Measurements from ENCODE around the gene BTC.
"Not testable (repeated sequence)": the region's sequence is repeated elsewhere in the genome, so short reads cannot be mapped to it uniquely, and the experiment has no call there.

Gene BTC

DNA sequence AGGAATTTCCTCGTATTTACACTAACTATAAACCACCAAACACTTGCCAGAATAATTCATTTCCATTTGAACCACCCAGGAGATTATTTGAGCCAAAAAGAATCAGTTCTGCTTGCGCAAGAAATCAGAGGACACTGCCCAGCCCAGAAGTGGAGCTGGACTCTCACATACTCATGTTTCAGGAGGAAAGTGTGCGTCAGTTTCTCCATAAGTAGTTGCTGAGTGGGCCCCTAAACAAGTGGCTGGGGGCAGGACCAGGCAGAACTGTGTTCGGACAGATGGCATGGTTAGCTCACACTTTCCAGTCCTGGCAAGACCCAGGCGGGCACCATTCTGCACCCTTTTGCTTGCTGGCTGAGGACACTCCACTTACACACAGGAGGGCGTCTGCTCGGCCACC is 38.8 kb downstream of the BTC start:
- DNase-seq: no peak

DNA sequence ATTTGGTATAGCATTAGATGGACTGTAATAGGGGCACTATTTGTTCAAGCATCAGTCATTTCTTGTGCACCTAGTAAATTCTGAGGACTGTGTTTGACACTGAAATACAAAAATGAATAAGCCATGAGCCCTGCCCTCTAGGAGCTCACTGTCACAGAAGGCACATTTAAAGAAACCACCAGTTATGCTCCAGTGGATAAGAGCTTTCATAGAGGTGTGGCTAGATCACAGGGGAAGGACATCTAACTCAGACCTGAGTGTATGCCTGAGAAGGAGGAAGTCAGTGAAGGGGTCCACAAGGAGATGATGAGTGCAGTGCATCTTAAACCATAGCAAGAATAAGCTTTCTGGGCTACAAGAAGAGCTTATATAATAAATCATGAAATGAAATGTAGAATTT is 40.1 kb downstream of the BTC start:
- no peak for DNase-seq

DNA sequence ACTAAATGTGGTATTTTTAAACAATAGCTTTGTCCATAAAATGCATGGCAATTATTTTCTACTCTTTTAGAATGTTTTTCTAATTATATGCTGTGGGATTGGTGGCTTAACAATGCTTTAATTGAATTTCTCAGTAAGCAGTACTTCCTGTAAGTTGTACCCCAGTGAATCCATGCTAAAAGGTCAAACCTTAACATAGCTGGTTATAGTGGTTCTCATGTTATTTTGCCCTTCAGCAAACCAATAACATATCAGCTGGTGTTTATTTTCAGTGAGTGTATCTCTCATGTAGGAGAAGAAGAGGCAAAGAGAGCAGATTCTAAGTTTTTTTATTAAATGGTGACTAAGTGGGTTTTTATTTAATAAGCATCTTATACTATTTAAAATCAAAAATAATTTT is 41.5 kb downstream of the BTC start:
- no peak for DNase-seq

DNA sequence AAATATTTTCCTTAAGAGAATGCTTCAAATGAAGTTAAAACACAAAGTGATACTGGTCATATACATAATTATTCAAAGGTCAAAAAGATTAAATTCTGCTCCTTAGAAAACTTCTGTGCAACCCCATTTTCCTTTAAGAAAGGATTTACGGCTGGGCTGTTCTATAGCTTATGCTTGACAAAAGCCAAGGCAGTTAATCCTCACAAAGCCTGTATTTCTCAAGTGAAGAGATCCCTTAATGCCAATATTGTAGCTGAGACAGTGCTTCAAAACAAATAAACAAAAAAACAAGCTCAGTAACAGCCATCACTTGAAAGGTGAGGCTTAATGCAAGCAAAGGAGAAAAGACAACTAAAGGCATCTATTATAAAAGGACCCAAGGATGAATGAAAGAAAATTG is 42.5 kb downstream of the BTC start:
- no peak for DNase-seq

DNA sequence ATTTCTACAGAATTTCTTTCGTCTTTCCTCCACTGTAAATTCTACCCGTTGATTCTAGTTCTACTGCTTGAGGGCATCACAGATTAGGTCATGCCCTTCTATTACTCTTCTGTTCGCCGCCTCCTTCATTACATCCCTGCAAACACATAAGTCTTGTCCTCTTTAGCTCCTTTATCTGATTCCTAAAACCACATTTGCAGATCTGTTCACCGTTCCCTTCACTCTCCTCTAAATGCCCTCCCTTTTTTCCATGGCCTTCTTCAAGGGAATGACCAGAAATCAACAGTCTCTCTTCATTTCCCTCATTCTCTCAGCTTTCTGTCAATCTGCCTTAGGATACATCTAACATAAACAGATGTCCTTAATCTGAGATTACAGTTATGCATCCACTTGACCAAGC is 43.1 kb downstream of the BTC start:
- DNase-seq: no peak

DNA sequence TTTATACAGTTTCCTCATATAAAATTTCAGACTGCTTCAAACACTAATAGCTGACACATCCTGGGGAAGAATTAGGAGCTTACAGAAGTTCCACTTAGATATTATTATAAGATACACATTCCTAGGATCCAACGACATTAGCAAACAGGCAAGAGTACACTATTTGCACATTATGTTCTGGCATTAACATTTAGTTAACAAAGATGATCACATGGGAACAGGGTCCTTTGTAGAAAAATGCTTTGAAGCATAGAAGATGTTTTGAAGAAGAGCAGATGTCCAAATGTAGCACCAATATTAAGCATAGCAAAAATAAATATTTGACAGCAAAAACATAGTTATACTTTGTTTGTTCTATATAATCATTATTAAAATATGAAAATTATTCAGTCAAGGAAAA is 52.1 kb downstream of the BTC start:
- no peak for DNase-seq

DNA sequence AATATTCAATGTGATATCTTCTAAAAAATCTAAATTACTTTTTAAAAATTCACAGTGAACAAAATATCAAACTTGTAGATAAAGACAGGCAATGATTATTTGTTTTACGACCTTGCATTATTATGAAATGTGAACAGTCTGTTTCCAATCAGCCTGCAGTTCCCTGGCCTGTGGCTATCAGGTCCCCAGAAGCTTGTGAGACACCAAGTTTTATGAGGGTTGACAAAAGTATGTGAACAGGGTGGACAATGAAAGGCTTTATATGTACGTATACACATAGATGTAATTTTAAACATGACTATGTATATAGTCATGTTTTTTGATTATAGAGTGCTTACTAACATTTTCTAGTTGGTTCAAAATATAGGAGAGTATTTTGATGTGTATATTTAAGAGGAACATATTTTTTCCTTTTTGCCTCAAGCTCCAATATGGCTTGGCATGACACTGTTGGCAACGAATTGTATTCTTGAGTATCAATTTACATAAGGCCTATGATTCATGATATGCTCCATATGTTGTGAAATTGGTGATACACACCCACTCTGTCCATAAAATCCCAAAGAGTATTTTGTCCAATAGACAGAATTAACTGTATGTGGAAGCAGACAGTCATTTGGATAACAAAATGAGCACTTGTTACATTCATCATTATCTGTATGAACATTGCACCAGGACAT is 55.7 kb downstream of the BTC start:
- DNase-seq: no peak

DNA sequence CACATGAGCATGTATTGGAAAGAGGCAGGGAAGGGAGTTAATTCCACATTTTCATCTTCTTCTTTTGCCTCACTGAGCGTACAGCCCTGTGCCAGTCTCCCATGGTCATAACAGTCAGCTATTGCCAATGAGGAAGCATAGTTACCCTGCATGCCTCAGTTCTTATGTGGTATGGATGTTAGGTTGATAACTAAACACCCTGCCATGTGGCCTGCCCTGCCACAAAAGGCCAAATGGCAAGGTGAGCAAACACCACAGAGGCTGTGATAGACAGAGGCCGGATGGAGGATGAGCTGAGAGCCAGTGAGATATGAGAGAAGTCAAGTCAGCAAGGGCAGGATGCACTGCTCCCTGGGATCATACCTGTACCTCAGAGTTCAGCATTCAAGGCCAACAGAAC is 59.3 kb downstream of the BTC start:
- no peak for DNase-seq

DNA sequence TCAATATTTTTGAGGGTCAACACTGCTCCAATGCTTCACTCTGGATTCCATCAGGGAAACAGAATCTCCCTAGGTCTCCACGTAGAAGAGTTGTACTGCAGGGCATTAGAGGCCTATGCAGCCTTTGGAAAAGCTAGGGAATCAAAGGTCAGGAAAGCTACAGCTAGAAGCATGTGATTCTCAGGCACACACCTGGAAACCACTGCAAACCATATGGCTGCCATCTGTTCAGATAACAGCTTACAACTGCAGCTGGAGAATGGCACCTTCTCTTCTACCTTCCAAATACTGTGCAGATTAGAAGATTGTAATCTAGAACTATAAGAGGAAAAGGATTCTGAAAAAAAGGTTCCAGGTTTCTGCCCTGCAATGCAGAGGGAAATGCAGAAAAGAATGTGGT is 60.6 kb downstream of the BTC start:
- DNase-seq: no peak

DNA sequence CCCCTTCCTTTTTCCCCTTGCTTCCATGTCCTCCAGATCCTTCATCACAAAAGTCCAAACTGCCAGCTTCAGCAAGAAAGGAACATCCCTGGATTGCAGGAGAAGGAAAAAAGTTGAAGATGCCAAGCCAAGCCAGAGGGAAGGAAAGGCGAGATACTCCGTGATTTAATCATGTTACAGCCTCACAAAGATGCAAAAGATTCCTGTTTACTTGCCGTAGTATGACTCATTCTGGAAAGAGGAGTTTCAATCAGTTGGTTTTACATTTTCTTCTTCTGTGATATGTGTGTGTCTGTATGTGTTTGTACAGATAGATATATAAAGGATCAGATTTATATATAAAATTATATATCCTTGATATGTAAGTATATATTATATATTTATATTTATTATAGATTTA is 69.3 kb downstream of the BTC start:
- DNase-seq: no peak

DNA sequence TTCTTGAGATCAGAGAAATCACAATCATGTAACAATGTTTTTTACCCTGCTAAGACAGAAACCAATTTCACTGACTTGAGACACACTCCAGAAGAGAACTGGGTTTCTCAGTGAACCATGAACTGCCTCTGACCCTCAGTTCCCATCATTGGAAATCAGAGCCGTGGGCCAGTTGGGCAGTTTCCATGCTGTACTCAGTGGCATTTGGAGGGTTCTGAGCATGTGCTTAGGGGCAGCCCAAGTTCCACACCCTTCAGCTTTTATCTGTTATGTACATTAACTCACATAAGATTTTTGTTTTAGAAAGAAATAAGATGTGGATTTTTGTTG is 77.9 kb downstream of the BTC start:
- no peak for DNase-seq

DNA sequence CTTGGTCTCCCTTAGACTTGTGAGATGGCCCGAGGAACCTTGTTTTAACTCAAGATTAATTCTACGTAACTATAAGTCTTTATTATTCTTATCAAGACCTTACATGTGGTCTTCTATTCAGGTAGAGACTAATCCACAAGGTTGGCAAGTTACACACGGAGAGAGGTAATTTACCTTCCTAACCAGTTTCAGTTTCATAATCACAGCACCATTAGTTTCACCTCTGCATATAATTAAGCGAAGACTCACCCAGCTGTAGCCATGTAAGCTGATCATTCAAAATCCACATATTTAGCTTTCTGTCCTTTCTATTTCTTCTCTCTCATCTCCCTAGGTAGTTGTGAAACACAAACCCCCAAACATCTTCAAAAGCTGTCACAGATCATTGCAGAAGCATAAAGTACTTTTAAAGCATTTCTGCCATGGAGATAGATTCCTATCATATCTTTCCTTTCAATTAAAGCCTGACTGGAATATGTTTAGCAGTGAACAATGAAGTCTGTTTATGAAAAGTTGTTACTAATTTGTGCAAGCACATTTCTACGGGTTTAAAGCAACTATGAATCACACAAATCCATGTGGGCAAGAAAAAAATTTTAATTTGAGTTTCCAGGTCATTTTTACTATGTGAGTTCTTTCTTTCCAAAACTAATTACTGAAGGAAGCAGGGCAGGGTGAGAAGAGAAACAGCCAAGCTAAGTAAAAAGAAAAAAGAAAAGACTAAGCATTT is 78.5 kb downstream of the BTC start:
- DNase-seq: no peak

DNA sequence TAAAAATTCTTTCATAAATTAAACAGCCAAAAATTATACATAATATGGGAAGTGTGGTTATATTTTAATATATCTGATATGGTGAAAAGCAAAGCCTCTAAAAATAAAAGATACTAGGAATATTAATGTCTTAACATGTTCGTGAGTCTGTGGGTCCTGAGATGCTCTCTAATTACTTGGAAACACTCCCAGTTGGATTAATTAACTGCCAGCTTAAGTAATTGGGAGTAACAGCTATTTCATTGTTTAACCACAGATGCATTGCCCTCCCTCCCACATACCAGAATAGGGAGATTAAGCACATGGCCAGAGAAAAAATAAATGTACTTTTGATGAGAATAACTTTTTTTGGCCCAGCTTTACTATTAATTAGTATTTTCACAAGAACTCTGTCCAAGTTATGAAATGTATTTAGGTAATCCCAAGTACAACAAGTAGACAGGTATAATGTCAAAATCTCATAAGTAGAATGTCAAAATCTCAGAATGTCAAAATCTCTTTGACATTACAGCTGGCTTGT is 79.7 kb downstream of the BTC start:
- DNase-seq: no peak

DNA sequence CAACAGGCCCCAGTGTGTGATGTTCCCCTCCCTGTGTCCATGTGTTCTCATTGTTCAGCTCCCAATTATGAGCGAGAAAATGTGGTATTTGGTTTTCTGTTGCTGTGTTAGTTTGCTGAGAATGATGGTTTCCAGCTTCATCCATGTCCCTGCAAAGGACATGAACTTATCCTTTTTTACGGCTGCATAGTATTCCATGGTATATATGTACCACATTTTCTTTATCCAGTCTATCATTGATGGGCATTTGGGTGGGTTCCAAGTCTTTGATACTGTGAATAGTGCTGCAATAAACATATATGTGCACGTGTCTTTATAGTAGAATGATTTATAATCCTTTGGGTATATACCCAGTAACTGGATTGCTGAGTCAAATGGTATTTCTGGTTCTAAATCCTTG is 86.2 kb downstream of the BTC start:
- DNase-seq: not testable (repeated sequence)

All from NCI-H748 treated with DMSO at 0.1 percent for 48 hours (cell line).